Stomach (tissue), 9 donors: Measurements from ENCODE around the gene SLC35F3. TPM values are rescaled to one million over a fixed set of nuclear protein-coding genes. Genes with fewer than 3 reads are reported as not detected.

Experiments
- DNase-seq, 2 donors: peaks; one replicate each; pipeline versions ENCODE4 v3.0.0 to v3.0.0-alpha.2; 2013 to 2019
- H3K27ac ChIP-seq, 5 donors: fragments of 200-600 bp in 4 of 5; sonication (generic) in 4 of 5; one replicate each; pipeline ENCODE4 v1.5.1; 2013 to 2019; ENCODE audit warnings: mild to moderate bottlenecking in 1 of 5, moderate library complexity in 1 of 5
- H3K27me3 ChIP-seq, 3 donors: fragments of 200-600 bp; sonication (generic); one replicate each; pipeline ENCODE4 v1.5.1; 2017 to 2019; ENCODE audit warnings: mixed run types in 1 of 3
- H3K36me3 ChIP-seq, 4 donors: fragments of 200-600 bp; sonication (generic); 1 replicate in 3 of 4; 2 replicates in 1 of 4; pipeline ENCODE4 v1.5.1; 2016 to 2019
- H3K4me1 ChIP-seq, 4 donors: fragments of 200-600 bp; sonication (generic); one replicate each; pipeline ENCODE4 v1.5.1; 2016 to 2019
- H3K4me3 ChIP-seq, 4 donors: fragments of 200-600 bp; sonication (generic) in 3 of 4; one replicate each; pipeline ENCODE4 v1.5.1; 2016 to 2019; ENCODE audit warnings: mild to moderate bottlenecking in 1 of 4
- H3K9me3 ChIP-seq, 4 donors: fragments of 200-600 bp; sonication (generic); one replicate each; pipeline ENCODE4 v1.5.1; 2016 to 2019
- CTCF ChIP-seq, 7 experiments: fragments of 450-650 bp in 4 of 7; fragments of 200-600 bp in 3 of 7; sonication (generic) in 3 of 7; IDR thresholded peaks; one replicate each; pipeline ENCODE4 v1.5.1; 2016 to 2019; ENCODE audit warnings: antibody characterized with exemption in 7 of 7, control low read depth in 2 of 7, mild to moderate bottlenecking in 1 of 7
- EP300 ChIP-seq: sonication (generic); formaldehyde crosslinking; IDR thresholded peaks from one replicate; pipeline ENCODE4 v1.6.1; 2017; ENCODE audit warnings: antibody characterized with exemption
- POLR2A ChIP-seq, 4 donors: fragments of 450-650 bp; IDR thresholded peaks; one replicate each; pipeline ENCODE4 v1.6.1; 2016; ENCODE audit warnings: antibody characterized with exemption in 4 of 4, control low read depth in 2 of 4, mild to moderate bottlenecking in 1 of 4, moderate library complexity in 1 of 4
- POLR2AphosphoS5 ChIP-seq, 3 donors: sonication (generic); formaldehyde crosslinking; IDR thresholded peaks; one replicate each; pipeline ENCODE4 v1.6.1; 2016; ENCODE audit warnings: antibody characterized with exemption in 3 of 3
- WGBS, 5 donors: extraction: QIAGEN DNeasy Blood & Tissue Kit in 3 of 5; methylation state at CpG; one replicate each; pipeline versions ENCODE4 v1.1.5 to v1.1.7; 2013 to 2018; 5-methylcytosine and 5-hydroxymethylcytosine counted together
- intact Hi-C: fragments of 100-400 bp; cut with DNase I; formaldehyde crosslinking; loops from one replicate; pipeline ENCODE4 v1.15.1; 2023; ENCODE audit warnings: low total_unique reads
- polyA plus RNA-seq, 3 donors: library from polyadenylated mRNA; stranded (reverse); fragments of 200-250 nt; gene quantifications; one replicate each; pipeline ENCODE4 v1.2.3, GENCODE V29; 2013
- total RNA-seq, 5 donors: library from RNA; depleted of rRNA; stranded (reverse); fragments of >200 nt; gene quantifications; one replicate each; pipeline versions ENCODE4 v1.1.0 to v1.2.3, GENCODE V29; 2014 to 2016
- donor health status: healthy with polysubstance abuse.
- donor health status: Bipolar disorder and iron deficiency.
- donor health status: healthy.

SLC35F3 gene
- total and polyA plus RNA-seq, 8 donors = under 0.01 to 1.5 (median 0.59) TPM; not detected in 2

- WGBS, 5 donors = 88 to 99% (median 93%) methylated on average over 4 of the region's 4 CpGs
- Histone ChIP-seq H3K27me3 (no peaks in the 10 kb centered on the region), H3K9me3 (no peaks in the 10 kb centered on the region), H3K4me3 (no peak overlapping the region), H3K36me3 (no peaks in the 10 kb centered on the region), H3K4me1 (no peaks in the 10 kb centered on the region), H3K27ac (no peak overlapping the region)
- TF ChIP-seq CTCF (IDR thresholded peaks at IDR 0.05) (no peak), POLR2AphosphoS5 (IDR thresholded peaks at IDR 0.05) (no peak), EP300 (no peak), POLR2A (IDR thresholded peaks at IDR 0.05) (no peak)
- intact Hi-C loops = no loop called here
- DNase-seq = no peak
Observed at GRCh38 chr1:234018816-234019215, 114.3 kb downstream of the SLC35F3 start.

GRCh38 chr1:234019387-234019786, 114.9 kb downstream of the SLC35F3 start:
- intact Hi-C loops = no loop called here
- Histone ChIP-seq H3K9me3 (no peaks in the 10 kb centered on the region), H3K27ac (no peak overlapping the region), H3K4me3 (no peak overlapping the region), H3K4me1 (no peaks in the 10 kb centered on the region), H3K27me3 (no peaks in the 10 kb centered on the region), H3K36me3 (no peaks in the 10 kb centered on the region)
- TF ChIP-seq EP300 (no peak), POLR2A (IDR thresholded peaks at IDR 0.05) (no peak), POLR2AphosphoS5 (IDR thresholded peaks at IDR 0.05) (no peak), CTCF (IDR thresholded peaks at IDR 0.05) (no peak)
- 89 to 100% (median 93%) methylated on average over 2 of the region's 2 CpGs for WGBS, 5 donors
- no peak for DNase-seq

- Histone ChIP-seq H3K9me3 (no peaks in the 10 kb centered on the region), H3K4me3 (no peak overlapping the region), H3K4me1 (no peaks in the 10 kb centered on the region), H3K27me3 (no peaks in the 10 kb centered on the region), H3K27ac (no peak overlapping the region), H3K36me3 (no peaks in the 10 kb centered on the region)
- WGBS, 5 donors = 81 to 96% (median 92%) methylated on average over 2 of the region's 2 CpGs
- intact Hi-C loops = no loop called here
- no peak for DNase-seq
- TF ChIP-seq POLR2A (IDR thresholded peaks at IDR 0.05) (no peak), CTCF (IDR thresholded peaks at IDR 0.05) (no peak), EP300 (no peak), POLR2AphosphoS5 (IDR thresholded peaks at IDR 0.05) (no peak)
Observed at GRCh38 chr1:234022302-234022701, 117.8 kb downstream of the SLC35F3 start.

GRCh38 chr1:234039603-234040002, 135.1 kb downstream of the SLC35F3 start:
- intact Hi-C loops = no loop called here
- no peak for TF ChIP-seq POLR2A (IDR thresholded peaks at IDR 0.05)
- no peak for TF ChIP-seq EP300
- TF ChIP-seq POLR2AphosphoS5 (IDR thresholded peaks at IDR 0.05) = no peak
- TF ChIP-seq CTCF (IDR thresholded peaks at IDR 0.05) = no peak
- no peak overlapping the region for H3K27ac ChIP-seq
- peaks cover 0 to 6% (median 2%) of the 10 kb centered on the region in 4 donors for H3K9me3 ChIP-seq
- H3K4me1 ChIP-seq = no peaks in the 10 kb centered on the region
- H3K36me3 ChIP-seq = no peaks in the 10 kb centered on the region
- no peak for DNase-seq
- H3K4me3 ChIP-seq = no peak overlapping the region
- WGBS, 5 donors = 83 to 92% (median 87%) methylated on average over 3 to 8 of the region's 8 CpGs
- no peaks in the 10 kb centered on the region for H3K27me3 ChIP-seq
